Measurements from ENCODE around the gene VPS45.
"Not testable (repeated sequence)": the region's sequence is repeated elsewhere in the genome, so short reads cannot be mapped to it uniquely, and the experiment has no call there.

The VPS45 gene

DNA sequence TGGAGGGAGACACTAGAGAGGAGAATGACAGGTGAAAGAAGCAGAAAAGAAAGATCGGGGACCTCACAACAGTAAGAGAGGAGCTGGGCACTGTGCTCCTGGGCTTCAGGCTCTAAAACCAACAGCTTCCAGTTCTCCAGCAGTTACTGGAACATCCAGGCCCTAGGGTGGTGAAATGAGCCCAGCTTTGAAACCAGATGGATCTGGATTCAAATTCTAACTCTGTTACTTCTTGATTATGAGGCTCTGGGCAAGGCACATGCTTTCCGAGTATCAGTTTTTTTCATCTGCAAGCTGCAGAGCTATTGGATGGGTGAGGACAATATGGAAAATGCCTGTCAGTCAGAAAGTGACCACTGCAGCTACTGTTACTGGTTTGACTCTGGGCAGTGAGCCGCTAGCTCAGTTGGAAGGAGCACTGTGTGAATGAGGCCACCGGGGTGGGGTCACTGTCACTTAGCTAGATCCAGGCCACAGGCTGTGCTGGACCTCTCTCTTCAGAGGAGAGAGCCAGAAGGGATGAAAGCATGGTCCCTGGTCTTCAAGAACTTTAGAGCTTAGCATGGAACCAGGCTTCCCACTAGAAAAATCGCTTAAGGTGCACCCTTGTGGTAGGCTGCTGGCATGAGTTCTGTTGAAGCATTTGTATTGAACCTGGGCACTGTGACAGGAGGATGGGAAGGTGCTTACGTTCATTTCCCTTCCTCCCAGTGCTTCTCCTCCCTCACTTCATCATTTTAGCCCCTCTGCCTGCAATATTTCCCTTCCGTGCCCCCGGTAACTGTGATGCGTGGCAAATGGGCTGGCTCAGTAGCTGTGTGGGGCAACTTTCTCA is 94.4 kb downstream of the VPS45 start:
- DNase-seq = no peak

- no peak for DNase-seq
Measured at GRCh38 chr1:150162582-150162861, 94.9 kb downstream of the VPS45 start.

- peak; percentile 74 for DNase-seq
Measured at GRCh38 chr1:150162862-150163706, 95.5 kb downstream of the VPS45 start.

GRCh38 chr1:150164224-150164623 is 96.6 kb downstream of the VPS45 start:
- no peak for DNase-seq

- no peak for DNase-seq
Measured at GRCh38 chr1:150164779-150165178, 97.2 kb downstream of the VPS45 start.

GRCh38 chr1:150165622-150166612 is 98.3 kb downstream of the VPS45 start:
- peak; percentile 23 for DNase-seq

DNA sequence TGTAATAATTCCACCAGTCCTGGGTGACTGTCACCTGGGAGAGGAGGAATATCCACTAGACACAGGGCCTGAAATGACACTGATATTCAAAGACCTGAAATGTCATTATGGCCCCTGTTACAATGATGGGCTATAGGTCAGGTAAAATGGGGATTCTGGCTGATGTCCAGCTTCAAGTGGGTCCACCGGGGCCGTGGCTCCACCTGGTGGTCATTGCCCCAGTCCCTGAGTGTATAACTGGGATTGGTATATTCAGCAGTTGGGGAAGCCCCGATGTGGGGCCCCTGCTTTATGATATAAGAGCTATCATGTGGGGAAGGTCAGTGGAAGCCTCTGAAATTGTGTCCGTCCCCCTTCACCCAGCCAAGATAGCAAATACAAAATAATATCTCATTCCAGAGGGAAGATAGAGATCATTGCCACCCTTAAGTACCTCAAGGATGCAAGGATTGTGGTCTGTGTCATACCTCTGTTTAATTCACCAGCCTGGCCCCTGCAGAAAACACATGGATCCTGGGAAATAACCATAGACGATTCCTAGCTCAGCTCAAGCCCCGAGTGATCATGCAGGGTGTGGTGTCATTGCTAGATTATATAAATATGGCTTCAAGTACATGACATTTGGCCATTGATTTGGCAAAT is 101.5 kb downstream of the VPS45 start:
- peak; percentile 47 for DNase-seq

DNA sequence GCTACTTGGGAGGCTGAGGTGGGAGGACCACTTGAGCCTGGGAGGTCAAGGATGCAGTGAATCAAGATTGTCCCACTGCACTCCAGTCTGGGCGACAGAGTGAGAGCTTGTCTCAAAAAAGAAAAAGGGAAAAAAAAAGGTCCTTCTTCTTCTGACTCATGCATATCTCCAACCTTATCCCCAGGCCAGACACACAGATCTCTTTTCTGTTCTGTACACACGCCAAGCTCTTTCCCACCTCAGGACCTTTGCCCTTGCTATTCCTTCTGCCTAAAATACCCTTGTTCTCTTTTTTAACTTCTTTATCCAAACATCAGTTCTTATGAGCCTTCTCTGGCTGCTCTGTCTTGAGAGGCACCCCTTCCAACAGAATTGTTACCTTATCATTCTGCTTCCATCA is 104.2 kb downstream of the VPS45 start:
- DNase-seq = no peak

- DNase-seq = no peak
Measured at GRCh38 chr1:150173141-150173585, 105.6 kb downstream of the VPS45 start.

DNA sequence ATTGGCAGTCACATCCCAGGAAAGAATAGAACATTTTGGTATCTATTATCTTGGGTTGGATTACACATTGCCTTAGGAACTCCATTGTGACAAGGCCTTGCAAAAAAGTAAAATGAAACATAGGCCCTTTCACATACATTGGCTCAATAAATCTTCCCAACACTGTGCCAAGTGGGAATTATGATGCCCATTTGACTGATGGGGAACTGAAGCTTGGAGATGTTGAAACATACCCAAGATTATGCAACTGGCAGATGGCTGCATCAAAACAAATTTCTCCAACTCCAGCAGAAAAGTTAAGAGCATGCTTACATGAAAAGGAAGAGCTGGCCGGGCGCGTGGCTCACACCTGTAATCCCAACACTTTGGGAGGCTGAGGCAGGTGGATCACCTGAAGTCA is 109.0 kb downstream of the VPS45 start:
- no peak for DNase-seq

- DNase-seq = no peak
Measured at GRCh38 chr1:150178548-150178947, 111.0 kb downstream of the VPS45 start.

- no peak for DNase-seq
Measured at GRCh38 chr1:150179867-150180266, 112.3 kb downstream of the VPS45 start.

DNA sequence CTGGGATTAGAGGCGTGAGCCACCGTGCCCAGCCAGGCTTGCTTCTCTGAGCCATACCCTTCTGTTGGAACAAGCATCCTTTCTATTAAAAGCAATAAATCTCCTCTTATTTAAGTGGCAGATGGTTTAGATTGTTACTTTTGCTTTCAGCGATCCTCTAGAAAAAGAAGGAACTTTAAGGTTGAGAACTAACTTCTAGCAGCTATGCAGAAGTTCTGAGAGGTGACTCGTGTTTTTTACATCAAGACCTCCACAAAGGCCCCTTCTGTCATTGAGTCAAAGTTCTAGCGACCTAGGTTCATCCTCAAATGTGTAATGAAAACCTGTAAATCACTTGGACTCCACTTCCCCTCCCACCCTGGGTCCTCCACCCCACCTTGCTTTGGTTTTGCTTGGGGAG is 112.9 kb downstream of the VPS45 start:
- DNase-seq = no peak

- no peak for DNase-seq
Measured at GRCh38 chr1:150182247-150182646, 114.7 kb downstream of the VPS45 start.

DNA sequence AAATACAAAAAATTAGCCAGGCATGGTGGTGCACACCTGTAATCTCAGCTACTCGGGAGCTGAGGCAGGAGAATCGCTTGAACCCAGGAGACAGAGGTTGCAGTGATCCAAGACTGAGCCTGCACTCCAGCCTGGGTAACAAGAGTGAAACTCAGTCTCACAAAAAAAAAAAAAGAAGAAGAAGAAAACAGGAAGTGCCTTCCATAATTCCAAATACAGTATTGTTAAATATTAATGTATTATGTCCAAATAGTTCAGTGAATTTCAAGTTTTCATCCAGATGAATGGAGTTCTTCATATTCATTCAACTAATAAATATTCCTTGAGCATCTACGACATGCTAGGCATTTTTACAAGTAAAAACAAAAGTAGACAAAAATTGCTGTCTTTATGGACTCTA is 115.5 kb downstream of the VPS45 start:
- DNase-seq = no peak

DNA sequence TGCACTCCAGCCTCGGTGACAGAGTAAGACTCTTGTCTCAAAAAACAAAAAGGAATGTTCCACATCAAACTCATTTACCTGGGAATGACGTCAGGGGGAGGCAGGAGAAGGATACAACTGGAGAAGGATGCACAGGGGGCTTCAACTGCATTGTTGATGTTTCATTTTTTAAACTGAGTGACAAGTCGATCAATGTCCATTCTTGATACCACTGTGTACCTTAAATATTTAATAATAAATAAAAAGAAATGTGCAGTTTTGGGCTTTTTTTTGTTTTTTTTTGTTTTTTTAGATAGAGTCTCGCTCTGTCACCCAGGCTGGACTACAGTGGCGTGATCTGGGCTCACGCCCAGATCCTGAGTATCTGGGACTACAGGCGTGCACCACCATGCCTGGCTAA is 117.9 kb downstream of the VPS45 start:
- DNase-seq = no peak

- DNase-seq = not testable (repeated sequence)
Measured at GRCh38 chr1:150186438-150186788, 118.8 kb downstream of the VPS45 start.

- DNase-seq = peak; percentile 14
Measured at GRCh38 chr1:150186789-150187559, 119.4 kb downstream of the VPS45 start.

DNA sequence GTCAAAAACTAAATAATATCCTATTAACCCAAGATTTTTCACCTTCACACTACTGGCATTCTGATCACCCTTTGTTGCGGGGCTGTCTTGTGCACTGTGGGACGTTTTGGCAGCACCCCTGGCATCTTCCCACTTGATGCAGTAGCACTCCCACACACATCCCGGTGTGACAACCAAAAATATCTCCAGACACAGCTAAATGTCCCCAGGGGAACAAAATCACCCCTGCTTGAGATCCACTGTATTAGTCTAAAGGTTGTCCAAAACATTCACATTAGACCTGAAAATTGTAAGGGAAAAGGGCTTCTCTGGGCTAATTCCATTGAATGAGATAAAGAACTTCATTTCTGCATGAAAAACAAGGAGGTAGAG is 120.0 kb downstream of the VPS45 start:
- DNase-seq = no peak

DNA sequence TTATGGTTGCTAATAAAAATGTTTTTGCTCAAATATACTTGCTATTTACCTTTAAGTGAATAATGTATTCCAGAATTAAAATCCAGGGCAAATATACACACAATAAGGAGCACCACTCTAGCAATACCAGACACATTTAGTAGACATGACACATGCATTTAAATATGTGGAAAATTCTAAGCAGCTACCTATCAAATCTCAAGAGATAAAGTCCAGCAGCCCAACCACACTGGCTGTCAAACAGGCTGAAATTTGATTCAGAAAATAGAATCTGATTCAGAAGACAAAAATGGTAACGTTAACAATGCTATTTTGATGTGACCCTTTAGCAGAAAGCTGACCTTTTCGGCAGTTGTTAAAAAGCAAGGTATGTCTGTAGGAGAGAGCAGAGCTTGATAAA is 124.4 kb downstream of the VPS45 start:
- DNase-seq = no peak

DNA sequence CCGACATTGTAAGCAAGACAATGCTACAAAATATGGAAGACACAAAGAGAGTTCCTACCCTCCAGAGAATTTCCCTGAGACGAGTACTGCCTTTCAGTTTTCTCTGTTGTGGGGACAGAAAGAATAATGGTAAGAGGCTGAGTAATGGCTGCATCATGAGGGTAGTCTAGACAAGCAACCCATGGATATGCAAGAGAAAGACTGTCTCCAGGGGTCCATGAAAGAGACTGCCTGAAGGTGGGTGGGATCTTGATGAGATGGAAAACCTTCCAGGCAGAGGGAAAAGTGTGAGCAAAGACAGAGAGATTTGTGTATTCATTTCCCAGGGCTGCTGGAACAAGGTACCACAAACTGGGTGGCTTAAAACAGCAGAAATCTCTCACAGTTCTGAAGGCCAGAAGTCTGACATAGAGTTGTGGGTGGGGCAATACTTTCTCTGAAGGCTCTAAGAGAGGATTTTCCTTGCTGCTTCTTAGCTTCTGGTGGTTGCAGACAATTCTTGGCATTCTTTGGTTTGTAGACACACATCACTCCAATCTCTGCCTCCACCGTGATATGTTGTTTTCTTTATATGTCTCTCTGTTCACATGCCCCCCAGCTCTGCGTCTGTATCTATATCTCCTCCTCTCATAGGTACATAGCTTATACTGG is 126.9 kb downstream of the VPS45 start:
- DNase-seq = no peak

Data from NCI-H1092 (cell line).